Measurements from ENCODE around the gene RAPGEF5. TPM values are rescaled to one million over a fixed set of nuclear protein-coding genes. Genes with fewer than 3 reads are reported as not detected.

Gene RAPGEF5
- total RNA-seq, 1 donor from 2014 or later = 106 TPM

DNA sequence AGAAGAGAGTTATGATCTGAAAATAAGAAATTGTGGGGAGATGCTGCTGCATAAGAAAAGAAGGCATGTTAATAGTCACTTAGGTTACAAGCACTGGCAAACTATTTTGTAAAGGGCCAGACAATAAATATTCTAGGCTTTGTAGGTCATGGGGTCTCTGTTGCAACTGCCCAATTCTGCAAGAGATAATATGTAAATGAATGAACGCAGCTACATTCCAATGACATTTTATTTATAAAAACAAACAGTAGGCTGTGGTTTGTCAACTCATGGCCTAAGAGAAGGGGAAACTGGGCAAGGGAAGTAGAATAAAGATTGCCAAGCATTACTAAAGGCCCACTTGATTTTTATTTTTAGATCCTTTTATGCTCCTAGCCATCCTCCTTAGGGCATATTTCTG, 133.1 kb downstream of the RAPGEF5 start:
- DNase-seq (ENCODE audit: low read depth, low spot score) = no peak

DNA sequence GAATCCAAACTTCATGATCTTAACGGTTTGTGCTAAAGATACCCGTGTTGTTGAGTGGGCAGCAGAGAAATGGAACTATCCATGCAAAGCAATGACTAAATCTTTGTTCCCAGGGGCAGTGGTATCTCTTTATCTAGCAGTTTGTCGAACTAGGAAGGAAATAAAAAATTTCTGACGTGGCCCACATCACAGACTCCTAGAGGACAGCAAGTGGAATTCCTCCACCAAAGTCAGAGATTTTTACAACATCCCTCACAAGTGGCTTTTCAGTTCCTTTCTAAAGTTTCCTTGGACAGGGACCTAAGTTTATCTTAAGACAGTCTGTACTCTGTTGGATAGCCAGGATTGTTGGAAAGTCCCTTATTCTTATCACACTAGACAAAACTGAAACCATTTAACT, 136.0 kb downstream of the RAPGEF5 start:
- DNase-seq (ENCODE audit: low read depth, low spot score) = peak; percentile 44

DNA sequence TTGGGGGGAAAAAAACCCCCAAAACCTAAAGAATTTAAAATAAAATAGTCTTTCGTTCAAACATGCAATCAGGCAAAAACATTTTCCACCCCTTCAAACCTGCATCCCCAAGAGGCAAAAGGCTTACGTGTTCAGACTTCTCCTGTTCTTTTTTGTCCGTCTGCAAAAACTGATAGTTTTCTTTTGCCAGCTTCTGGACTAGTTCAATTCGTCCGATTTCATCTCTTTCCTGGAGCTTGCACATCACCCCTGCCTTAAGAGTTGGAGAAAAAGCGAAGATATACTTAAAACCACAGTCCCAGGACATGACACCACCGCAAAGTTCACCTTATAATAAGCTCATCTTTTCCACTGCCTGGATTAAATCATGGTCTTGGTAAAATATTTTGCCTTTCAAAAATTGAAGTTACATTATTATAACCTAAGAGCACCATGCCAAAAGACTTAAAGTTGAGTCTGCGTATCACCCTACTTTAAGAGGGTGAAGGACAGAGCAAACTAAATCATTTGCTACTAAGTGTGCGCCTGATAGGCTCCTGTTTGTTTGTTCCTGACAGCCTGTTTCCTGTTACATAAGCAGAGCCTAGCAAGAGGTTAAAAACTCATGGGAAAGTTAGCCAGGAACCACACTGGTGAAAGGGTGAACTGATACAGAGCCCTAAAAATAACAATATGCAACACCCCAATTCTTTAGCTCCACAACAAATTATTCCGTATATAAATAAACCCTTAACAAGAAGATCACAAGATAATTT, 137.0 kb downstream of the RAPGEF5 start:
- peak; percentile 84 for DNase-seq (ENCODE audit: low read depth, low spot score)

DNA sequence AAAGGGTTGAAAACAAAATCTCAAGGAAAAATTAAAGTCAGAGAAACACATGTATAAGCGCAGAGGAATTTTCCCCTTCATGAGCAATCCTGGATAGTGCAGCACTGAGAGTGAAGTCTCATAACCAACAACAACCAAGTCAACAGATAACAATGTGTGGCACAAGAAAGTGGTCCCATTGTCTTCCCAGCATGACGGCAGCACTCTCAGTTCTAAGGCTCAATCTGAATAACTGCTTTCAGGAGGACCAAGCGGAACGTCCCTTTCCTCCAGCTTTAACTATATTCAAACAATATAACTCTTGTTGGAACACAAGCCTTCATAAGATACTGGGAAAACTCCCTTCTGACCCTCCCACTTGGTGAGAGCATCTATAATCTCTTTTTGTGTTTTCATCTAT, 137.9 kb downstream of the RAPGEF5 start:
- DNase-seq (ENCODE audit: low read depth, low spot score) = peak; percentile 63

DNA sequence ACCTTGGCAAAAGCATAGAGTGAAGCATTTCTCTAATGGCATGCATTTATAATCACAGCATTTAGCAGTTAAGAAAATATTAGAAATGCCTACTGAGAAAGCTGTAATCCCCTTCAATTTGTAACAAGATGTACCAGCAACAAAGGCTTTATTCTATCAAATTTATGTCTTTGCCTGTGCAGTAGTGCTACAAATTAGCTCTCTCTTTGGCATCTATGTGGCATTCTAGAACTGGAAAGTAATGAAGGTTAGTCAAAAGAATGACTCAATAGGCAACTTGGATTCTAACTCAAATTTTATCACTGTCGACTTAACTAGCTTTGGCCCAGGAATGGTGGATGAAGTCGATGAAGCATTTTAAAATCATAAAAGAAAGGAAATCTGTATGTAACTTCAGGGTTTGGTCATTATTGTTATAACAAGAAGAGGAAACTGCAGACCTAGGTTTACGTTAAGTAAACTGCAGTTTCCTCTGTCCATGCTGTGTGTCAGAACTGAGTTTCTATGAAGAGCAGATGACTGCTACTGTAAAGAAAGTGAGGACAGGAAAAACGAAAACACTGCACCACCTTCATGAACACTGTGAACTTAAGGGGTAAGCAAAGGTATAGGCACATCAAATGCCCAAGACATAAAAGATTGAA, 140.0 kb downstream of the RAPGEF5 start:
- no peak for DNase-seq (ENCODE audit: low read depth, low spot score)

DNA sequence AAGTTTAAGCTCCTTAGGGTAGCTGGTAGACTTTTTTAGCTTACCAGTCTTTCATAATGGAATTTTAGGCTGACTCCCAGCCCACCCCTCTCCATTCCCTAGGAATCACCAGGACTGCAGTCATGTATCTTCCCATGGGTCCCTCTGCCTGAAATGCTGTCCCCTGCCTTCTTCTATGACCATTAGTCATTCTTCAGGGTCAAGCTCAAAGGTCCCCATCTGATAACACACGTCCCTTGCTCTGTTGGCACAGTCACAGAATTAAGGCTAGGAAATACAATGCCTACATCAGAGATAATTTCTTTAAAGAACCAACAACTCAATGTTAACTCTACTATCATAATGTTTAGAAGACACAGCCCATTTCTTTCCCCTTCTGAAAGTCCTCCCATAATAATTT, 140.6 kb downstream of the RAPGEF5 start:
- DNase-seq (ENCODE audit: low read depth, low spot score) = no peak

DNA sequence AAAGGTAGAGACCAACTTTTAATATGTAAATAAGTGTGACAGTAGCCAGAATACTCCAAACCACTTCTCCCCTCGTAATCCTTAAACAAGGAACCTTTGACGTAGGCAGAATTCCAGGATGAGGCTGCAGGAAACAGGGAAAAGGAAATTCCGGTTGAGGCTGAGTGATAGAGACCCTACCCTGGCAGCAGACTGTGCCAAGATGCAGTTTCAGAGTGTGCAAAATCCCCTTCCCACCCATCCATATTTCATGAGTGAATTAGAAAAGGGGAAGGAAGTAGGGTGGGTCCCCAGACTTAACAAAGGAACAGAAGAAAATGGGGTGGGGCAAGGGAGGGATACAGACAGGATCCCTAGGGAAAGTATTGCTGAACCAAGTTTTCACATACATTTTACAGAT, 143.0 kb downstream of the RAPGEF5 start:
- DNase-seq (ENCODE audit: low read depth, low spot score) = peak; percentile 65

DNA sequence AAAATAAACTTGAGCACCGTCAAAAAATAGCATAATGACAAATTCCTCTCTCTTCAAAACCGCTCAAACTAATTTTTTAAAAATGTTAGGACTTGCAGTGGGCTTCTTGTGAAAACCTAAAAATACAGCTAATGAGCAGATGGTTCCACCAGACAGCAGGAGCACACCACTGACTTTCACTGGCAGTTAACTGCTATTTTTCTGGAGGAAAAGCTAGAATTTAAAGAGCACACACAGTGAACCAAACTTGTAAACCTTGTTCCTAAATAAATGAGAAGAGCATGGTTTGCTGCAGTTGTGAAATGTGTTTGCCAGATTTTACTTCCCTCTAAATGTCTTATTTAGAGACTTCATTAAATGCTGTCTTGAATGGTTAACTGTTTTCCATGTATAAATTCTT, 143.9 kb downstream of the RAPGEF5 start:
- DNase-seq (ENCODE audit: low read depth, low spot score) = no peak

DNA sequence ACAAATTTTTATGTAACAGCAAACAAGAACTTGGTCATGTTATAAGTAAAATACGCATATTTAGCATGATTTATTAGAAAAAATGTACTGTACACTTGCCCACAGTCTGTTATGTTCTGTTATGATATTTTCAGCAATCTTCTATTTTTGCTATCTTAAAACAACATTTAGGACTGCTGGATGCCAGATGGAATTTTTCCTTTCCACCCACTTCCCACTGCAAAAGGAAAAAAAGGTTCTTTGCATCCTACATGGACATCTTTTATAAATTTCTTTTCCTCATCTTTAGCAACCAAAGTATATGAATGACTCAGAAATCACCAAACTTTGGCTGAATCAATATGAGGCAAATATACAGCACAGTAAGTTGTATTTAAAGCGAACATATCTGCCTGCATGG, 146.0 kb downstream of the RAPGEF5 start:
- no peak for DNase-seq (ENCODE audit: low read depth, low spot score)

DNA sequence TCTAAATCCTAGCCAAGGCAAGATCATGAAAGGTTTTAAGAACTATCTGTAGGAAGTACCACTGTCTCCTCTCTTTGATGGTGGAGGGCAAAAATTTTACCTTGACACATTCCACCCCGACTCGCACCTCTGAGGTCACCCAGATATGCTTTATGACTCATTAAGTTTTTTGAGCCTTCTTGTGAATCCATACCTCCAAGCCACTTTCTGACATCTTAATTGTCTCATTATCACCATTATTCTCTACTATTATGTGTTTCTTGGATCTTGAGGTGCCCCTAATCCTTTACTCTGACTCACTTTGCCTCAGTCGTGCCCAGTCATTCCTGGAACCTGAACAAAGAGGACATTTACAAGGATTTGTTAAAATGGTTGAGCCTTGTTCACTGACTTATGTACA, 146.6 kb downstream of the RAPGEF5 start:
- DNase-seq (ENCODE audit: low read depth, low spot score) = no peak

DNA sequence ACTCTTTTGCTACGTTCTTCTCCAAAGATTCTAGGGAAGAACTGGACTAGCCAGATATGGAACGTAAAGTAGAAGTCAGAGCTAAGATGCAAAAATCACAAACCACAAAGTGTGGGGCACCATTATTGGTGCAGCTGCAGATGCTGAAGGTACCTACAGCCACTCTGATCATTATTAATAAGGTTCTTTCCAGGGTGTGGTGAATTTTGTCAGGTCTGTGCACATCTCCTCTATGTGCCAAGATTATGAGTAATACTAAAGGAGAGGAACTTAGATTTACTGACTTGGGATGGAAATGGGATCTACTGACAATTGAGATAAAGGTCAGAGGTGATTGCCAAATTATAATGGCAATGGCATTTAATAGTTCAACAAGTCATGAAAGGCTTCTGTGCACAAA, 148.2 kb downstream of the RAPGEF5 start:
- DNase-seq (ENCODE audit: low read depth, low spot score) = no peak

DNA sequence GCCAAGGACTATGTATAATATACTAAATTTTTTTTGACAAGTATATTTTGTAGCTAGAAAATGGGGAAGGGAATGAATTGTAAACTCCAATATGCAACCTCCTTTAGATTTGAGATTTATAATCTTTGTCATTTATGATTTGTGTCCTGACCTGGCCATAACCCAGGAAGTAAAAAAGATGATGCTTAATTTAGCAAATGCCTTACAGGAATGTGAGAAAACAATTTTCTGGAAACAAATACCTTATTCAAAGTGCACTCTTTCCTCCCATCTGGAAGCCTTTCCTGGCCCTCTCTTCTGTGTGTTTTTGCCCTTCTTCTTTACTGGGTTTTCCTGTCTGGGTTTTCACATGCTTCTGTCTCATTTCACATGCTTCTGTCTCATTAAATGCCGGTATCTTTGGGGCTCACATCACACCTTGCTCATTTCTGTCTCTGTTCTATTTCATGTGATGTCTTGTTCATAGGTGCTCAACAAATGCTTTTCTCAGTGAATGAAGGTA, 149.2 kb downstream of the RAPGEF5 start:
- no peak for DNase-seq (ENCODE audit: low read depth, low spot score)

DNA sequence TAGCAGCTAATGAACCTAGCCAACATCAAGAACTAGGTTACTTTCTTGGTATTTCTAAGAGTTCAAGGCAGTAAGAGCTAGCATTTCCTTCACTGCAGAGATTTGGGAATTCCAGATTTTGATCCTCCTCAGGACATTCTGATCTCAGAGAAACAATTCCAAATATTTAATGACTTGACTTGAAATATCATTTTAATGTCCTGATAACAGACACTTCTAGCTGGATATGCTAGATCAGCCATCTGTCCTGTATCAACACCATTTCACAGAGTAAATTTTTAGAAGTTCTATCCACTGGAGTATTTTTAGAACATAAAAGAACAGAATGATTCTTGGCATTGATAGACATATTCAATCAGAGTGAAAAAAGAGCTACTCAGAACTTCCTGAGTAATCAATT, 151.3 kb downstream of the RAPGEF5 start:
- no peak for DNase-seq (ENCODE audit: low read depth, low spot score)

DNA sequence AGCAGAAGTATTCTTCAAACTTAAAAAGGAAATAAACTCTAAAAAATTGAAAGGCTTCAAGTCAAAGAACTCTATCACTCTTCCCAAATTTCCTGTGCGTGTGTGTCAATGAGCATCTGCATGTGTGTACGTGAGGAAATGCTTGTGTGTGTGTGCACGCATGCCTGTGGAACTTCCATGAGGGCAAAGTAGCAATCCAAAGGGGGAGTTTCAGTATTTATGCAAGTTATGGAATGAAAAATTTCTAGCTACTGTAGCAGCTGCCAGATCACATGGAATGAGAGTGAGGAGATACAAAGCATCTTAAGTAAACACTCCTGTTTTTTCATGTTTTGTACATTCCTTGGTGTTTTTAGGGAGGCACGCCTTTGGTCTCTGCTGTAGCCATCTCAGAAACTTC, 152.6 kb downstream of the RAPGEF5 start:
- no peak for DNase-seq (ENCODE audit: low read depth, low spot score)

DNA sequence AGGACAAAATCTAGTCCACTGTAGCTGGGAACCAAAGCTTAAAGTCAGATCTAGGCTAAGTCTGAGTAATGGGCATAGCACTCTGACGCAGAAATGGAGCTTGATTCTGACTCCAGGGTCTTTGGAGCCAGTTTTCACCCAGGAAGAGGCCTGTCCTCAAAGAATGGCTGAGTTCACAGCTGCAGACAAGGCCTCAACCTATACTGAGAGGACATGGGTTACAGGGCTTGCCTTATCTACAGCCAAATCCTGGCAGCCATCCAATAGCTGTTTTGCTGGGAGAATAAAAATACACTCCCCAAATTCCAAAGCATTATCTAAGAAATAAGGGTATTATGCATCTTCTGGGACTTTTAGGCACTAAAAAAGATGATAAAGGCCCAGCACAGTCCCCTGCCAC, 154.8 kb downstream of the RAPGEF5 start:
- no peak for DNase-seq (ENCODE audit: low read depth, low spot score)

DNA sequence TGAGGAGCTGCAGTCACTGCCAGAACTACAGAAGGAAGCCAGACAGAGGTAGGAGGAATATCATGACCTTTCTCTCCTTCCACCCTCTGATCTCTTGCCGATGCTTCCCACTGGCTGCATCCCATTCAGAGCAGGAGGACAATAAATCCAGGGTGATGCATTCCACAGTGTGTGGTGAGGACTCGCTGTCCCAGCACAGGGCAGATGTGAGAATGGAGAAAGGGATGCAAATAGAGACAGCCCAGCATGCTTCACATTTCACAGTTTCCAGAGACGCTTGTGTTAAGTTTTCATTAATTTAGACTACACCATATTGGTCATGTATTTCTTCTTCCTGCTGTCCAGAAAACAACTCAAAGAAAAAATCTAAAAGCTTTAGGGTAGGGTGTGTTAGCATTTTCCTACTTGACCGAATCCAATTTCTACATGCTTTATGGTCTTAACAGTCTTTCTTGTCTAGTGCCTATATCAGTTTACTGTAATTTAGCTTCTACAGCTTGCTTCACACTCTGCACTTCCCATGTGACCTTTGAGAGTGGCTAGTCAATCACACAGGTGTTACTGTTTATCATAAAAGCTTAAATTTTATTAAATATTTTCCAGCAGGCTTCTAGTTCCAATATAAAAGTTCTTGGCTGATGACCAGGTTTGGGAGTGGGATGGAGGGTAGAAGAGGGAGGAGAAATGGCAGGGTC, 155.6 kb downstream of the RAPGEF5 start:
- DNase-seq (ENCODE audit: low read depth, low spot score) = no peak

DNA sequence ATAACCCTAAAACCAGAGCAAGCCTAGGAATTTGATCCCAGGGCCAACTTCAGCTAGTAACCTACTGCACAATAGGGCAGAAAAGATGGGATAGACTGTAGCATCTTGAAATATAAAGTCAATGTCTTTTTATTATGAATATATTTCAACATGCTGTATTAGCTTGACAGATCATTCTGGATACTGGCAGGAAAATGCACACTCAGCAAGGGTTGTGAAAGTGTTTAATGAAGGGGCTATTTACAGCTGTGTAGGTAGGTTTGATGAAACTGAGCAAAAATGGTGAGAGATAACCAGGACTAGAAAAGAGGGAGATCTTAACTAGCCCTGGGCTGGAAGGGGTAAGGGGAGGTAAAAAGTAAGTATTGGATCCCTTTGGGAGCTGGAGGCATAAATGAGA, 156.2 kb downstream of the RAPGEF5 start:
- no peak for DNase-seq (ENCODE audit: low read depth, low spot score)

DNA sequence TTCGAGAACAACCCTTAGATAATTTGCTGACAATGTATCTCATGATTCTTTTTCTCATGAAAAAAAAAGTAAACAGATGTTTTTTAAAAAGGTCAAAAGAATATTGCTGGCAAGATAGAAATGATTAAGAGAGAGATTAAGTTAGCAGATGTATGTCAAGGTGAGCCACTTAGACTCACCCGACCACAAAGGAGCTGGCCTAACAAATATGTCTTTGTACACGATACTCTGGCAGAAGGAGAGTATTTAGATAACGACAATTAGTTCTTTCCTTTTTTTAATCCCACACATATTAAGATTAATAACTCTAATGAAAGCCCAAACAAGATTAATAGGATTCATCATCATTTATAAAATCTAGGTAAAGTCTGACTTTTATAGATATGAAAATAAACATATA, 156.7 kb downstream of the RAPGEF5 start:
- no peak for DNase-seq (ENCODE audit: low read depth, low spot score)

DNA sequence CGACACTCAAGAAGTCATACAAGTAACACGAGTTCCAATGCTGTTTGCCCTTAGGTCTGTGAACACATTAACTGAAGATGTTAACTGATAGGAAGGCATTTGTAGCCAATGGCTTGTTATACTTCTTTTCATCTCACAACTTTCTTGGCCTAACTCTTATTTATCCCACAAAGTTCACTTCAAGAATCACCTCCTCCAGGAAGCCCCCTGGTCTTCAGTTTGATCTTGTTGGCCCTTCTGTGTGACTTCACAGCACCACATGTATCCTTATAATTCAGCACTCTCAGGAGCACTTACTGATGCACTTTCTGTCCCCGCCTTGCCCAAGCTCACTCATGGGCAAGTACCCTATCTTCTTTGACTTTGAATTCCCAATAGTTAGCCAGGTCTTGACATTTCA, 159.6 kb downstream of the RAPGEF5 start:
- no peak for DNase-seq (ENCODE audit: low read depth, low spot score)

DNA sequence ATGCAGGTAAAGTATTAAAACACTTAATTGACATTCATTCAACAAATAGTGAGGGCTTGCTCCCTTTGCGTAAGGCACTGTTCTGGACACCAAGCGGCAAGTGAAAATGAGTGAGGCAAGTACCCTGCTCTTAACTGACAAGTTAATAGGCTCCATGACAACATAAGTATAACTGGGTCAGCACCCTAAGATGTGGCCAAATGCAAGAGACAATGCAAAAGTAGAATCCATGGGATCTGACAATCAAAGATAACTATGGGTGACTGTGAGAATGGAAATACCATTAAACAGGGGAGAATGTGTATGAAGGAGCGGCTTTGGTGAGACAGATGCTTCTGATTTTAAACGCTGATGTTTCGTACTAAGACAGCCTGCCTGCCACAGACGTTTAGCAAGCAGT, 160.5 kb downstream of the RAPGEF5 start:
- no peak for DNase-seq (ENCODE audit: low read depth, low spot score)

DNA sequence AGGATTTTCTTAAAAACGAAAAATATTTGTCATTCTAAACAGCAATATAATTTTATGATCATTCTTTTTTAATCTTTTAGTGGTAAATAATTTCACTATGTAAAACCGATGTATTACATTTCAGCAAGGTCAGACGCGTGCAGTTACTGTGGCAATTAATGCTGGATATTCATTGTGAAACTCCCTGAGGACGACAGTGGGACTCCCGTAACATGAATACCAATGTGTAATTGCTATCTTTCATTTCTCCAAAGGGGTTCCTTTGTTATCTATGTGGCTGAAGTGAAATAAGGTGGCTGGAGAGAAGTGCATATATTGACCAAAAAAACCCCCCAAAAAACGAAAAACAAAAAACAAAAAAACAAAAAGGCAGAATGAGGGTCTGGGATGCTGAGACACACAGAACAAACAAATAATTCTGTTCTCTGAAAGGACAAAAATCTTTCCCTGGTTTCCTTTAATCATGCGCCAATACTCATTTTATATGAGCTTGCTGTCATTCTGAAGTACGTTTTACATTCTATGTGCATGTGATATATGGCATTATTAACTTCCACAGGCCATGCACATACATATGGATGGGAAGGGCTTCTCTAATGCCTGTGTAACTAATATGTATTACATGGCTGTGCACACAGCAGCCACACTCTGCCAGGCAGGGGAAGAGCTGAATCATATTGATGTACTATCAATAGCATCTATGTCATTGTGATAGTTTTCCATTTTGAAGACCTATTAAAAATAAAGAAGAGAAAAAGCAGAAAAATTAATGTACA, 161.4 kb downstream of the RAPGEF5 start:
- DNase-seq (ENCODE audit: low read depth, low spot score) = no peak

Measured in pulmonary artery endothelial cell (primary cell).